HPDE6-E6E7 (cell line): ENCODE results near the gene KCNMA1.
"Not testable (repeated sequence)": the region's sequence is repeated elsewhere in the genome, so short reads cannot be mapped to it uniquely, and the experiment has no call there.

Source experiments
- DNase-seq: peaks from one replicate; pipeline ENCODE4 v3.0.0; 2011; ENCODE audit warnings: missing footprints; ENCODE audit errors: extremely low spot score

The KCNMA1 gene

GRCh38 chr10:77419056-77419455, 218.6 kb downstream of the KCNMA1 start:
- DNase-seq, result no peak

- no peak for DNase-seq
These were observed 219.6 kb downstream of the KCNMA1 start for GRCh38 chr10:77417806-77418640.

GRCh38 chr10:77417359-77417758, 220.2 kb downstream of the KCNMA1 start:
- no peak for DNase-seq

- DNase-seq, result no peak
These were observed 221.1 kb downstream of the KCNMA1 start for GRCh38 chr10:77416311-77417135.

GRCh38 chr10:77415313-77415960, 222.2 kb downstream of the KCNMA1 start:
- DNase-seq, result peak; percentile 50

- no peak for DNase-seq
These were observed 224.4 kb downstream of the KCNMA1 start for GRCh38 chr10:77413231-77413630.

GRCh38 chr10:77412573-77413133, 225.0 kb downstream of the KCNMA1 start:
- not testable (repeated sequence) for DNase-seq

- DNase-seq, result no peak
These were observed 225.8 kb downstream of the KCNMA1 start for GRCh38 chr10:77411805-77412204.

- DNase-seq, result no peak
These were observed 227.1 kb downstream of the KCNMA1 start for GRCh38 chr10:77410523-77410922.

- peak; percentile 26 for DNase-seq
These were observed 227.7 kb downstream of the KCNMA1 start for GRCh38 chr10:77409697-77410471.

- no peak for DNase-seq
These were observed 229.3 kb downstream of the KCNMA1 start for GRCh38 chr10:77408259-77408658.

- no peak for DNase-seq
These were observed 230.7 kb downstream of the KCNMA1 start for GRCh38 chr10:77406764-77407430.

GRCh38 chr10:77405771-77406241, 231.8 kb downstream of the KCNMA1 start:
- peak; percentile 63 for DNase-seq

GRCh38 chr10:77404810-77405209, 232.8 kb downstream of the KCNMA1 start:
- DNase-seq, result no peak

- no peak for DNase-seq
These were observed 233.8 kb downstream of the KCNMA1 start for GRCh38 chr10:77403761-77404160.

GRCh38 chr10:77401683-77402082, 235.9 kb downstream of the KCNMA1 start:
- DNase-seq, result no peak

GRCh38 chr10:77400033-77400432, 237.6 kb downstream of the KCNMA1 start:
- no peak for DNase-seq

- no peak for DNase-seq
These were observed 238.4 kb downstream of the KCNMA1 start for GRCh38 chr10:77398986-77399755.

- DNase-seq, result no peak
These were observed 239.1 kb downstream of the KCNMA1 start for GRCh38 chr10:77398558-77398957.

GRCh38 chr10:77397103-77397502, 240.5 kb downstream of the KCNMA1 start:
- no peak for DNase-seq
